D721Med (cell line): ENCODE data around the gene TNFSF11.

ENCODE experiments used
- DNase-seq: peaks from one replicate; pipeline ENCODE4 v3.0.0; 2011; ENCODE audit warnings: low spot score; ENCODE audit not compliant: insufficient read length
- FAIRE-seq: peaks from 2 replicates; lab custom pipeline; 2011; peaks lifted over from hg19 to GRCh38; lab: Jason Lieb, UNC
- TF ChIP-seq, protein P1 (sequence below): IDR thresholded peaks from 2 replicates; pipeline ENCODE4 v1.5.1; 2012; ENCODE audit warnings: mild to moderate bottlenecking, control low read depth; ENCODE audit not compliant: insufficient read depth; ENCODE audit errors: missing control alignments

The TNFSF11 gene

GRCh38 chr13:42561752-42562467, 12.0 kb upstream of the TNFSF11 start:
- TF ChIP-seq, protein P1, sequence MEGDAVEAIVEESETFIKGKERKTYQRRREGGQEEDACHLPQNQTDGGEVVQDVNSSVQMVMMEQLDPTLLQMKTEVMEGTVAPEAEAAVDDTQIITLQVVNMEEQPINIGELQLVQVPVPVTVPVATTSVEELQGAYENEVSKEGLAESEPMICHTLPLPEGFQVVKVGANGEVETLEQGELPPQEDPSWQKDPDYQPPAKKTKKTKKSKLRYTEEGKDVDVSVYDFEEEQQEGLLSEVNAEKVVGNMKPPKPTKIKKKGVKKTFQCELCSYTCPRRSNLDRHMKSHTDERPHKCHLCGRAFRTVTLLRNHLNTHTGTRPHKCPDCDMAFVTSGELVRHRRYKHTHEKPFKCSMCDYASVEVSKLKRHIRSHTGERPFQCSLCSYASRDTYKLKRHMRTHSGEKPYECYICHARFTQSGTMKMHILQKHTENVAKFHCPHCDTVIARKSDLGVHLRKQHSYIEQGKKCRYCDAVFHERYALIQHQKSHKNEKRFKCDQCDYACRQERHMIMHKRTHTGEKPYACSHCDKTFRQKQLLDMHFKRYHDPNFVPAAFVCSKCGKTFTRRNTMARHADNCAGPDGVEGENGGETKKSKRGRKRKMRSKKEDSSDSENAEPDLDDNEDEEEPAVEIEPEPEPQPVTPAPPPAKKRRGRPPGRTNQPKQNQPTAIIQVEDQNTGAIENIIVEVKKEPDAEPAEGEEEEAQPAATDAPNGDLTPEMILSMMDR, result no peak
- DNase-seq, result no peak
- FAIRE-seq, result no peak

DNA sequence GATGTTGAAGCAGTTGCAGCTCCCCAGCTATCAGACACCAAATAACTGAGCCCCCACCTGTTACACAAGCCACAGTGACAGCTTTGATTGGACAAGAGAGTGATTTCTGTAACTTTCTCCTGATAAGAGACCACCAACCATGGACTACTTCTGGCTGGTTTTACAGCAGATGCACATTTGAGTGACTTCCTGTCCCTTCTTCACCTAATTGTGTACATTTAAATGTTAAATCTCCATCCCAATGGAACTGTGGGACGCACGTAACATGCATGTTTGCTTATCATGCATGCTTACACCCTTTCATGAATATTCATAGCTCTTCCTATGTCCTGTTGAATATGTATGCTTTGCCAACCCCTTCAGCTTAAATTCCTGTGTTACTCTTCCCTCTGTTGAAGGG, 6.0 kb upstream of the TNFSF11 start:
- FAIRE-seq (no peak), DNase-seq (no peak)
- TF ChIP-seq, protein P1, result no peak

- DNase-seq (no peak), FAIRE-seq (no peak)
- TF ChIP-seq, protein P1, result no peak
These were observed 4.2 kb upstream of the TNFSF11 start for GRCh38 chr13:42569576-42570344.

DNA sequence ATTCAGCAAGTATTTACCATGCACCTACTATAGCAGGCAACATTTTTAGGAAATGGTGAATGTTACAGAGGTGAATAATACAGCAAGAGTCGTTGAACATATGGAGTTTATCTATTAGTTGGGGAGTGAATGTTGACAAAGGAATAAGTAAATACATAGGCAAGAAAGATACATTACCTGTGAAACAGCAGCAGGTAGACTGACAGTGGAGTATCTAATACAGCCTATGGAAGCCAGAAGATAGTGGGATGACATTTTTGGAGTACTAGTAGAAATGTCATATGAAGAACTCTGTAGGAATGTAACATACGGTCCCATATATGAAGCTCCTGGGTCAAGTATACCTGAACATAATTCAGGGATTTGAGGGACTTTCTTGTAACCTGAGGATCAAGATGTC, 2.1 kb upstream of the TNFSF11 start:
- DNase-seq, result no peak
- TF ChIP-seq, protein P1, result no peak
- FAIRE-seq, result no peak

GRCh38 chr13:42574435-42575311, 721 bp downstream of the TNFSF11 start:
- TF ChIP-seq, protein P1, result no peak
- FAIRE-seq (no peak), DNase-seq (no peak)

DNA sequence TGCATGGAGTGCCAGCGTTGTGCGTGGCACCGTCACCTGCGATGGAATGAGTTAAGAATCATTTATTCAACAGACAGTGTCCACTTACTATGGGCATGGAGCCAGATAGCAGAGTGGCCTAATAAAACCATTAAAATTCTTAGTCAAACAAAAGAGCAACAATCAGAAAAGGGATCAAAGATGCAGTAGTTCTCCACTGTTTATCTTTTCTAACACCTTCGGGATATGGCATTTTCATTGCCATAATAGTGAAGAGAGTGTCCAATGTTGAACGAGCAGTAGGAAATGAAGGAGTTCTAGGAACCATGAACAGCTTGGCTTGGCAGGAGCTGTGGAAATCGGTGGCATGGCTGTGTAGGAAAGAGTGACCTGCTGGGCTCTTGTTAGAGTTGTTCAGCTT, 2.0 kb downstream of the TNFSF11 start:
- no peak for DNase-seq
- FAIRE-seq, result no peak
- TF ChIP-seq, protein P1, result no peak
